WTC11 (cell line): Measurements from ENCODE around the gene TMEM59L. TPM values are rescaled to one million over a fixed set of nuclear protein-coding genes. Genes with fewer than 3 reads are reported as not detected.

ENCODE experiments used
- ATAC-seq: fragments of 200-7000 bp; cut with Tn5 transposase; 2 replicates; pipeline ENCODE4 v1.10.0; 2021; ENCODE audit warnings: mild to moderate bottlenecking, moderate library complexity
- Bru-seq: library from RNA; stranded (reverse); fragments of 400-500 nt; gene quantifications from one replicate; lab custom pipeline; 2021; lab: Mats Ljungman, UMichigan
- CTCF ChIA-PET: fragments of 300-600 bp; sonication (Branson Sonifier 250); formaldehyde crosslinking; loops from one replicate; lab custom pipeline; 2021; ENCODE audit warnings: antibody characterized with exemption; lab: Charles Lee
- POLR2A ChIA-PET: fragments of 350-600 bp; sonication (Branson Sonifier 250); formaldehyde crosslinking; loops from one replicate; lab custom pipeline; 2021; ENCODE audit warnings: antibody characterized with exemption; lab: Charles Lee
- DNase-seq: peaks from one replicate; pipeline ENCODE4 v3.0.0; 2021; ENCODE audit warnings: low spot score
- H3K27ac Mint-ChIP-seq: 2 replicates; pipeline ENCODE4 v1.8.0; 2021; ENCODE audit warnings: mixed read lengths
- H3K27me3 Mint-ChIP-seq: 2 replicates; pipeline ENCODE4 v1.8.0; 2021; ENCODE audit warnings: low read depth, mild to moderate bottlenecking, moderate library complexity, mixed read lengths
- H3K36me3 Mint-ChIP-seq: 2 replicates; pipeline ENCODE4 v1.8.0; 2021; ENCODE audit warnings: mixed read lengths
- H3K4me1 Mint-ChIP-seq: 2 replicates; pipeline ENCODE4 v1.8.0; 2022; ENCODE audit warnings: mixed read lengths
- H3K4me3 Mint-ChIP-seq: 2 replicates; pipeline ENCODE4 v1.8.0; 2021; ENCODE audit warnings: mild to moderate bottlenecking, moderate library complexity, mixed read lengths
- H3K9me3 Mint-ChIP-seq: 2 replicates; pipeline ENCODE4 v1.8.0; 2021; ENCODE audit warnings: mixed read lengths
- AR ChIP-seq: fragments of 250-450 bp; sonication (Bioruptor Pico); IDR thresholded peaks from 2 replicates; pipeline ENCODE4 v1.9.0; 2021; ENCODE audit warnings: mild to moderate bottlenecking
- CBFB ChIP-seq: sonication (generic); formaldehyde crosslinking; IDR thresholded peaks from 2 replicates; pipeline ENCODE4 v1.8.1; 2022; ENCODE audit warnings: mild to moderate bottlenecking, low read depth, missing genetic modification reagents
- CREM ChIP-seq: sonication (generic); formaldehyde crosslinking; IDR thresholded peaks from 2 replicates; pipeline ENCODE4 v1.8.1; 2022; ENCODE audit warnings: mild to moderate bottlenecking, missing genetic modification reagents, moderate library complexity
- FOXK1 ChIP-seq: sonication (generic); formaldehyde crosslinking; IDR thresholded peaks from 2 replicates; pipeline ENCODE4 v1.8.0; 2022; ENCODE audit warnings: mild to moderate bottlenecking, moderate library complexity, missing genetic modification reagents
- FOXP1 ChIP-seq: sonication (generic); formaldehyde crosslinking; IDR thresholded peaks from 2 replicates; pipeline ENCODE4 v1.8.0; 2022; ENCODE audit warnings: missing genetic modification reagents, mild to moderate bottlenecking, moderate library complexity, borderline replicate concordance
- GRHL2 ChIP-seq: fragments of 250-450 bp; sonication (Bioruptor Pico); IDR thresholded peaks from 2 replicates; pipeline ENCODE4 v1.8.0; 2022; ENCODE audit warnings: mild to moderate bottlenecking, moderate library complexity; ENCODE audit not compliant: insufficient replicate concordance, severe bottlenecking
- IRF1 ChIP-seq: sonication (generic); formaldehyde crosslinking; IDR thresholded peaks from 2 replicates; pipeline ENCODE4 v1.8.0; 2023; ENCODE audit warnings: missing genetic modification reagents
- JAZF1 ChIP-seq: fragments of 250-450 bp; sonication (Bioruptor Pico); IDR thresholded peaks from 2 replicates; pipeline ENCODE4 v1.9.0; 2021; ENCODE audit warnings: moderate library complexity, mild to moderate bottlenecking, inconsistent platforms
- KAT7 ChIP-seq: sonication (generic); formaldehyde crosslinking; IDR thresholded peaks from 2 replicates; pipeline ENCODE4 v1.8.1; 2023; ENCODE audit warnings: missing genetic modification reagents, mild to moderate bottlenecking, borderline replicate concordance
- MXD4 ChIP-seq: fragments of 250-450 bp; sonication (Bioruptor Pico); IDR thresholded peaks from 2 replicates; pipeline ENCODE4 v1.8.0; 2021; ENCODE audit warnings: mild to moderate bottlenecking, moderate library complexity, borderline replicate concordance
- NFATC4 ChIP-seq: fragments of 250-450 bp; sonication (Bioruptor Pico); IDR thresholded peaks from 2 replicates; pipeline ENCODE4 v1.9.0; 2021; ENCODE audit warnings: mild to moderate bottlenecking
- RELA ChIP-seq: sonication (generic); formaldehyde crosslinking; IDR thresholded peaks from 2 replicates; pipeline ENCODE4 v1.8.1; 2022; ENCODE audit warnings: missing genetic modification reagents, mild to moderate bottlenecking, borderline replicate concordance
- SOX15 ChIP-seq: fragments of 250-450 bp; sonication (Bioruptor Pico); IDR thresholded peaks from 2 replicates; pipeline ENCODE4 v1.9.0; 2021; ENCODE audit warnings: mild to moderate bottlenecking
- TCF7 ChIP-seq: sonication (generic); formaldehyde crosslinking; IDR thresholded peaks from 2 replicates; pipeline ENCODE4 v1.8.0; 2022; ENCODE audit warnings: mild to moderate bottlenecking, low read depth, missing genetic modification reagents, moderate library complexity
- TEAD1 ChIP-seq: sonication (generic); formaldehyde crosslinking; IDR thresholded peaks from 2 replicates; pipeline ENCODE4 v1.8.0; 2022; ENCODE audit warnings: mild to moderate bottlenecking, missing genetic modification reagents
- ZNF263 ChIP-seq: sonication (generic); formaldehyde crosslinking; IDR thresholded peaks from 2 replicates; pipeline ENCODE4 v1.8.1; 2022; ENCODE audit warnings: low read depth, mild to moderate bottlenecking, moderate library complexity, missing genetic modification reagents
- ZNF317 ChIP-seq: sonication (generic); formaldehyde crosslinking; IDR thresholded peaks from 2 replicates; pipeline ENCODE4 v1.8.1; 2023; ENCODE audit warnings: low read depth, mild to moderate bottlenecking, moderate library complexity, missing genetic modification reagents, borderline replicate concordance
- ZNF425 ChIP-seq: fragments of 250-450 bp; sonication (Bioruptor Pico); conservative IDR thresholded peaks from 2 replicates; pipeline ENCODE4 v1.9.0; 2021; ENCODE audit warnings: mild to moderate bottlenecking
- long read RNA-seq, 3 experiments: library from RNA in 1 of 3; library from capped mRNA in 1 of 3; library from polyadenylated mRNA in 1 of 3; unstranded in 2 of 3; stranded (forward) in 1 of 3; transcript quantifications; one replicate each; pipeline ENCODE4 v2.0.0, GENCODE V29; 2021
- total RNA-seq: library from RNA; stranded (reverse); gene quantifications from 3 replicates; pipeline ENCODE4 v1.2.3, GENCODE V29; 2021
- TF ChIP-seq, protein P1 (sequence below): sonication (generic); formaldehyde crosslinking; IDR thresholded peaks from 2 replicates; pipeline ENCODE4 v1.8.1; 2022; ENCODE audit warnings: mild to moderate bottlenecking, moderate library complexity, missing genetic modification reagents
- TF ChIP-seq, protein P2 (sequence below): fragments of 250-450 bp; sonication (Bioruptor Pico); IDR thresholded peaks from 2 replicates; pipeline ENCODE4 v2.1.2; 2022; ENCODE audit warnings: mild to moderate bottlenecking, moderate library complexity
- TF ChIP-seq, protein P3 (sequence below): sonication (generic); formaldehyde crosslinking; IDR thresholded peaks from 2 replicates; pipeline ENCODE4 v1.8.1; 2023; ENCODE audit warnings: mild to moderate bottlenecking, missing genetic modification reagents
- TF ChIP-seq, protein P4 (sequence below): sonication (generic); formaldehyde crosslinking; IDR thresholded peaks from 2 replicates; pipeline ENCODE4 v1.8.0; 2022; ENCODE audit warnings: mild to moderate bottlenecking, missing genetic modification reagents

The TMEM59L gene
- total RNA-seq (14.8 to 30.0 TPM (median 27.3 TPM) in 3 replicates), Bru-seq, nascent RNA (percentile 31 among the genes with signal in this experiment)
- long read RNA-seq, experiment 1, transcript TMEM59L-201 (8 exons, 1,613 nt) = major isoform, 32 of 39 reads
- long read RNA-seq, experiment 1, partial matches to known transcripts = 2 of 39 reads
- long read RNA-seq, experiment 1, other reads (novel, unspliced or antisense) = 3 of 39 reads
- long read RNA-seq, experiment 2, transcript TMEM59L-201 (8 exons, 1,613 nt) = major isoform, 37 of 46 reads
- long read RNA-seq, experiment 2, partial matches to known transcripts = 6 of 46 reads
- long read RNA-seq, experiment 2, other reads (novel, unspliced or antisense) = 3 of 46 reads
- long read RNA-seq, experiment 3 = 0 reads

DNA sequence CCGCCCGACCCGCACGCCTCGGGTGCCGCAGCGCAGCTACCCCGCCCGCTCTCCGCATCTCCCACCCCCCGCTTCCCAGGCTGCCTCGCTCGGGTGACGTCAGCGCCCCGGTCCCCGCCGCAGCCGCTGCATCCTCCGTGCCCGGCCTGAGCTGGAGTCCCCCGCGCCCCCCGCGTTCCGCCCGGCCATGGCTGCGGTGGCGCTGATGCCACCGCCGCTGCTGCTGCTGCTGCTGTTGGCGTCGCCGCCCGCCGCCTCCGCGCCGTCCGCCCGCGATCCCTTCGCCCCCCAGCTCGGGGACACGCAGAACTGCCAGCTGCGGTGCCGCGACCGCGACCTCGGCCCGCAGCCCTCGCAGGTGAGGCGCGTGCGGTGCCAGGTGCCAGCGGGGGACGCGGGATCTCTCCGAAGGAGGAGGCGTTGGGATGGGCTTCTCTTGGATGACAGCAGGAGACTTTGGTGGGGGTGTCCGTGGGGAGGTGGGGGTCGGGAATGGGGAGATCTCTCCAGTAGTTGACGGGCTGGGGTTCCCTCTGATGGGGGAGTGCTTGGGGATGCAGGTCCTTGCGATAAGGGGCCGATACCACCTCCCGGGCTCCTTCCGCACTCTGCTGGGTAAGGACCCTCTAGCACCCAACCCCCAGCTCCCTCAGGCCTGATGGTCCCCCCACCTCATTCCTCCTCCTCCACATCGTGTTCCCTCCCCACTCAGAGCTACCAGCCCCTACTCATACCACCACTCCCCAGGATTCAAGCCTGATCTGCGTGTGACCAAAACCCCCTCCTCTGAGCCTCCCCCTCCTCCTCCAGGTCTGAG is at the start of gene TMEM59L:
TMEM59L (plus strand) TSS at position 99 of the 817 bp plus-strand sequence; CDS start at position 188, 89 bp downstream.
- Mint-ChIP-seq H3K4me1 (peaks cover 38% of the 10 kb centered on the region), H3K9me3 (peaks cover 7% of the 10 kb centered on the region), H3K4me3 (peak within 1 kb of the TSS; percentile 80), H3K27ac (no peak within 1 kb of the TSS), H3K36me3 (peaks cover 5% of the 10 kb centered on the region), H3K27me3 (peaks cover 78% of the 10 kb centered on the region)
- POLR2A ChIA-PET = interaction anchor here (0.7 to 2.4 kb wide), 3 partner anchors 8 to 24 kb away, joined by 4 to 8 read pairs (median 7); no protein-coding TSS in a partner anchor
- CTCF ChIA-PET = interaction anchor here (0.7 to 3.4 kb wide), 13 partner anchors 11 to 234 kb away, joined by 3 to 14 read pairs (median 4); no protein-coding TSS in a partner anchor
- DNase-seq (peak; percentile 60), ATAC-seq (no peak; the same call in 1 of the 2 replicates)
- no peak for TF ChIP-seq ZNF317 (CRISPR knock-in tag)
- TF ChIP-seq, protein P1, sequence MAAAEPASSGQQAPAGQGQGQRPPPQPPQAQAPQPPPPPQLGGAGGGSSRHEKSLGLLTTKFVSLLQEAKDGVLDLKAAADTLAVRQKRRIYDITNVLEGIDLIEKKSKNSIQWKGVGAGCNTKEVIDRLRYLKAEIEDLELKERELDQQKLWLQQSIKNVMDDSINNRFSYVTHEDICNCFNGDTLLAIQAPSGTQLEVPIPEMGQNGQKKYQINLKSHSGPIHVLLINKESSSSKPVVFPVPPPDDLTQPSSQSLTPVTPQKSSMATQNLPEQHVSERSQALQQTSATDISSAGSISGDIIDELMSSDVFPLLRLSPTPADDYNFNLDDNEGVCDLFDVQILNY (CRISPR knock-in tag) = 0 out of 2 replicates have a peak, but pooled peaks have one; percentile 28
- 0 out of 2 replicates have a peak, but pooled peaks have one; percentile 30 for TF ChIP-seq IRF1 (CRISPR knock-in tag)
- TF ChIP-seq CREM = peak; percentile 85; the same call in 1 of the 2 replicates
- 0 out of 2 replicates have a peak, but pooled peaks have one; percentile 20 for TF ChIP-seq TCF7 (CRISPR knock-in tag)
- TF ChIP-seq FOXP1 (CRISPR knock-in tag) = 0 out of 2 replicates have a peak, but pooled peaks have one; percentile 26
- no peak for TF ChIP-seq ZNF425 (CRISPR knock-in tag)
- no peak for TF ChIP-seq CBFB
- no peak; the same call in 1 of the 2 replicates for TF ChIP-seq KAT7 (CRISPR knock-in tag)
- no peak for TF ChIP-seq NFATC4 (CRISPR knock-in tag)
- TF ChIP-seq, protein P2, sequence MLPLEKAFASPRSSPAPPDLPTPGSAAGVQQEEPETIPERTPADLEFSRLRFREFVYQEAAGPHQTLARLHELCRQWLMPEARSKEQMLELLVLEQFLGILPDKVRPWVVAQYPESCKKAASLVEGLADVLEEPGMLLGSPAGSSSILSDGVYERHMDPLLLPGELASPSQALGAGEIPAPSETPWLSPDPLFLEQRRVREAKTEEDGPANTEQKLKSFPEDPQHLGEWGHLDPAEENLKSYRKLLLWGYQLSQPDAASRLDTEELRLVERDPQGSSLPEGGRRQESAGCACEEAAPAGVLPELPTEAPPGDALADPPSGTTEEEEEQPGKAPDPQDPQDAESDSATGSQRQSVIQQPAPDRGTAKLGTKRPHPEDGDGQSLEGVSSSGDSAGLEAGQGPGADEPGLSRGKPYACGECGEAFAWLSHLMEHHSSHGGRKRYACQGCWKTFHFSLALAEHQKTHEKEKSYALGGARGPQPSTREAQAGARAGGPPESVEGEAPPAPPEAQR (CRISPR knock-in tag) = no peak
- 0 out of 2 replicates have a peak, but pooled peaks have one; percentile 42 for TF ChIP-seq FOXK1 (CRISPR knock-in tag)
- peak; percentile 51; the same call in 1 of the 2 replicates for TF ChIP-seq ZNF263
- TF ChIP-seq RELA = peak; percentile 84
- no peak for TF ChIP-seq AR (CRISPR knock-in tag)
- TF ChIP-seq, protein P3, sequence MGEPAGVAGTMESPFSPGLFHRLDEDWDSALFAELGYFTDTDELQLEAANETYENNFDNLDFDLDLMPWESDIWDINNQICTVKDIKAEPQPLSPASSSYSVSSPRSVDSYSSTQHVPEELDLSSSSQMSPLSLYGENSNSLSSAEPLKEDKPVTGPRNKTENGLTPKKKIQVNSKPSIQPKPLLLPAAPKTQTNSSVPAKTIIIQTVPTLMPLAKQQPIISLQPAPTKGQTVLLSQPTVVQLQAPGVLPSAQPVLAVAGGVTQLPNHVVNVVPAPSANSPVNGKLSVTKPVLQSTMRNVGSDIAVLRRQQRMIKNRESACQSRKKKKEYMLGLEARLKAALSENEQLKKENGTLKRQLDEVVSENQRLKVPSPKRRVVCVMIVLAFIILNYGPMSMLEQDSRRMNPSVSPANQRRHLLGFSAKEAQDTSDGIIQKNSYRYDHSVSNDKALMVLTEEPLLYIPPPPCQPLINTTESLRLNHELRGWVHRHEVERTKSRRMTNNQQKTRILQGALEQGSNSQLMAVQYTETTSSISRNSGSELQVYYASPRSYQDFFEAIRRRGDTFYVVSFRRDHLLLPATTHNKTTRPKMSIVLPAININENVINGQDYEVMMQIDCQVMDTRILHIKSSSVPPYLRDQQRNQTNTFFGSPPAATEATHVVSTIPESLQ (CRISPR knock-in tag) = no peak
- no peak for TF ChIP-seq SOX15 (CRISPR knock-in tag)
- TF ChIP-seq, protein P4, sequence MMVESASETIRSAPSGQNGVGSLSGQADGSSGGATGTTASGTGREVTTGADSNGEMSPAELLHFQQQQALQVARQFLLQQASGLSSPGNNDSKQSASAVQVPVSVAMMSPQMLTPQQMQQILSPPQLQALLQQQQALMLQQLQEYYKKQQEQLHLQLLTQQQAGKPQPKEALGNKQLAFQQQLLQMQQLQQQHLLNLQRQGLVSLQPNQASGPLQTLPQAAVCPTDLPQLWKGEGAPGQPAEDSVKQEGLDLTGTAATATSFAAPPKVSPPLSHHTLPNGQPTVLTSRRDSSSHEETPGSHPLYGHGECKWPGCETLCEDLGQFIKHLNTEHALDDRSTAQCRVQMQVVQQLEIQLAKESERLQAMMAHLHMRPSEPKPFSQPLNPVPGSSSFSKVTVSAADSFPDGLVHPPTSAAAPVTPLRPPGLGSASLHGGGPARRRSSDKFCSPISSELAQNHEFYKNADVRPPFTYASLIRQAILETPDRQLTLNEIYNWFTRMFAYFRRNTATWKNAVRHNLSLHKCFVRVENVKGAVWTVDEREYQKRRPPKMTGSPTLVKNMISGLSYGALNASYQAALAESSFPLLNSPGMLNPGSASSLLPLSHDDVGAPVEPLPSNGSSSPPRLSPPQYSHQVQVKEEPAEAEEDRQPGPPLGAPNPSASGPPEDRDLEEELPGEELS (CRISPR knock-in tag) = peak; percentile 77
- no peak for TF ChIP-seq JAZF1 (CRISPR knock-in tag)
- 0 out of 2 replicates have a peak, but pooled peaks have one; percentile 16 for TF ChIP-seq TEAD1 (CRISPR knock-in tag)
- no peak for TF ChIP-seq GRHL2 (CRISPR knock-in tag)
- no peak for TF ChIP-seq MXD4 (CRISPR knock-in tag)
